ENCODE data around the gene ITGB1BP1. TPM values are rescaled to one million over a fixed set of nuclear protein-coding genes. Genes with fewer than 3 reads are reported as not detected.
A peak's percentile ranks its signal among the peaks of the same experiment; 100 is the strongest.

The ITGB1BP1 gene
- 55.9 TPM for polyA plus RNA-seq (ENCODE audit: insufficient read length)

GRCh38 chr2:9423100-9423921 is at the start of gene ITGB1BP1, which contains the start of gene CPSF3:
TSS of gene ITGB1BP1 (minus strand) at chr2:9423528. CDS start at chr2:9418697, 4,831 bp downstream.
TSS of gene CPSF3 (plus strand) at chr2:9423654. CDS start at chr2:9423774, 120 bp downstream.
- peak; percentile 99 for DNase-seq

- no peak for DNase-seq
These were observed 49.2 kb upstream of the ITGB1BP1 start for GRCh38 chr2:9472511-9472910.

- no peak for DNase-seq
These were observed 47.9 kb upstream of the ITGB1BP1 start for GRCh38 chr2:9471206-9471605.

- DNase-seq, result no peak
These were observed 44.4 kb upstream of the ITGB1BP1 start for GRCh38 chr2:9467687-9468086.

- DNase-seq, result no peak
These were observed 42.9 kb upstream of the ITGB1BP1 start for GRCh38 chr2:9466147-9466683.

GRCh38 chr2:9465170-9465569 is 41.8 kb upstream of the ITGB1BP1 start:
- DNase-seq, result no peak

- no peak for DNase-seq
These were observed 40.3 kb upstream of the ITGB1BP1 start for GRCh38 chr2:9463698-9464034.

- no peak for DNase-seq
These were observed 39.8 kb upstream of the ITGB1BP1 start for GRCh38 chr2:9462886-9463697.

GRCh38 chr2:9462313-9462712 is 39.0 kb upstream of the ITGB1BP1 start:
- DNase-seq, result no peak

- DNase-seq, result no peak
These were observed 37.8 kb upstream of the ITGB1BP1 start for GRCh38 chr2:9461079-9461478.

GRCh38 chr2:9460441-9461017 is 37.2 kb upstream of the ITGB1BP1 start:
- DNase-seq, result no peak

- DNase-seq, result no peak
These were observed 27.9 kb upstream of the ITGB1BP1 start for GRCh38 chr2:9451231-9451630.

- DNase-seq, result no peak
These were observed 21.8 kb upstream of the ITGB1BP1 start for GRCh38 chr2:9445089-9445488.

- DNase-seq, result no peak
These were observed 20.2 kb upstream of the ITGB1BP1 start for GRCh38 chr2:9443526-9443925.

- no peak for DNase-seq
These were observed 18.2 kb upstream of the ITGB1BP1 start for GRCh38 chr2:9441556-9441955.

- no peak for DNase-seq
These were observed 16.9 kb upstream of the ITGB1BP1 start for GRCh38 chr2:9440058-9440727.

GRCh38 chr2:9439536-9439935 is 16.2 kb upstream of the ITGB1BP1 start:
- DNase-seq, result no peak

- DNase-seq, result no peak
These were observed 11.2 kb upstream of the ITGB1BP1 start for GRCh38 chr2:9434489-9434888.

- DNase-seq, result no peak
These were observed 7.3 kb upstream of the ITGB1BP1 start for GRCh38 chr2:9430316-9431293.

GRCh38 chr2:9428965-9429577 is 5.7 kb upstream of the ITGB1BP1 start:
- DNase-seq, result no peak
